BLaER1 (cell line): Measurements from ENCODE around the gene CD200R1.

ENCODE experiments used
- H3K27ac ChIP-seq: shearing (Covaris generic); formaldehyde crosslinking; 2 replicates; pipeline ENCODE4 v1.8.1; 2022
- H3K27me3 ChIP-seq: shearing (Covaris generic); formaldehyde crosslinking; 2 replicates; pipeline ENCODE4 v1.8.1; 2022
- H3K36me3 ChIP-seq: shearing (Covaris generic); formaldehyde crosslinking; 2 replicates; pipeline ENCODE4 v1.8.1; 2022
- H3K4me1 ChIP-seq: shearing (Covaris generic); formaldehyde crosslinking; 2 replicates; pipeline ENCODE4 v1.8.1; 2022
- H3K4me2 ChIP-seq: shearing (Covaris generic); formaldehyde crosslinking; 2 replicates; pipeline ENCODE4 v1.8.1; 2022
- H3K4me3 ChIP-seq: shearing (Covaris generic); formaldehyde crosslinking; 2 replicates; pipeline ENCODE4 v1.8.1; 2022
- H3K9ac ChIP-seq: shearing (Covaris generic); formaldehyde crosslinking; 2 replicates; pipeline ENCODE4 v1.8.1; 2022
- H3K9me3 ChIP-seq: shearing (Covaris generic); formaldehyde crosslinking; 2 replicates; pipeline ENCODE4 v1.8.1; 2022
- H4K20me1 ChIP-seq: shearing (Covaris generic); formaldehyde crosslinking; 2 replicates; pipeline ENCODE4 v1.8.1; 2022
- Cebpa-rat ChIP-seq: shearing (Covaris generic); IDR thresholded peaks from 2 replicates; pipeline ENCODE4 v1.8.1; 2022

Gene CD200R1

GRCh38 chr3:112974894-112975293, at the start of gene CD200R1:
CD200R1 (minus strand) TSS chr3:112975103; CDS start chr3:112974857, 246 bp downstream.
- no peaks in the 10 kb centered on the region for H3K27me3 ChIP-seq
- H3K36me3 ChIP-seq, result no peaks in the 10 kb centered on the region
- TF ChIP-seq Cebpa-rat, result no peak
- peak within 1 kb of the TSS; percentile 6; the same call in 1 of the 2 replicates for H3K4me2 ChIP-seq
- peaks cover 28% of the 10 kb centered on the region; the same call in 1 of the 2 replicates for H3K4me1 ChIP-seq
- H3K27ac ChIP-seq, result no peak within 1 kb of the TSS
- no peaks in the 10 kb centered on the region for H4K20me1 ChIP-seq
- H3K9me3 ChIP-seq, result no peaks in the 10 kb centered on the region
- H3K4me3 ChIP-seq, result no peak within 1 kb of the TSS
- no peak within 1 kb of the TSS for H3K9ac ChIP-seq

GRCh38 chr3:113021471-113021870, 46.6 kb upstream of the CD200R1 start:
- peaks cover 24% of the 10 kb centered on the region for H3K4me1 ChIP-seq
- H3K27ac ChIP-seq, result no peak overlapping the region
- H3K4me3 ChIP-seq, result no peak overlapping the region
- no peaks in the 10 kb centered on the region for H4K20me1 ChIP-seq
- no peaks in the 10 kb centered on the region for H3K9me3 ChIP-seq
- H3K36me3 ChIP-seq, result peaks cover 10% of the 10 kb centered on the region
- no peak overlapping the region for H3K4me2 ChIP-seq
- no peak overlapping the region for H3K9ac ChIP-seq
- no peak for TF ChIP-seq Cebpa-rat
- no peaks in the 10 kb centered on the region for H3K27me3 ChIP-seq

GRCh38 chr3:113019182-113020137, 44.6 kb upstream of the CD200R1 start:
- no peaks in the 10 kb centered on the region for H3K9me3 ChIP-seq
- peaks cover 30% of the 10 kb centered on the region for H3K36me3 ChIP-seq
- peaks cover 5% of the 10 kb centered on the region; the same call in 1 of the 2 replicates for H4K20me1 ChIP-seq
- H3K4me3 ChIP-seq, result peak overlapping the region; percentile 84
- no peak for TF ChIP-seq Cebpa-rat
- H3K4me2 ChIP-seq, result peak overlapping the region; percentile 86
- peak overlapping the region; percentile 89 for H3K9ac ChIP-seq
- H3K27ac ChIP-seq, result peak overlapping the region; percentile 88
- H3K4me1 ChIP-seq, result peaks cover 24% of the 10 kb centered on the region
- no peaks in the 10 kb centered on the region for H3K27me3 ChIP-seq

- Histone ChIP-seq H3K4me1 (peaks cover 24% of the 10 kb centered on the region), H3K27me3 (no peaks in the 10 kb centered on the region), H3K9ac (peak overlapping the region; percentile 89), H3K36me3 (peaks cover 38% of the 10 kb centered on the region), H3K27ac (peak overlapping the region; percentile 88), H4K20me1 (peaks cover 5% of the 10 kb centered on the region; the same call in 1 of the 2 replicates), H3K4me2 (peak overlapping the region; percentile 86), H3K4me3 (peak overlapping the region; percentile 84), H3K9me3 (no peaks in the 10 kb centered on the region)
- no peak for TF ChIP-seq Cebpa-rat
Observed at GRCh38 chr3:113018536-113019181, 43.8 kb upstream of the CD200R1 start.

- TF ChIP-seq Cebpa-rat, result no peak
- Histone ChIP-seq H3K4me1 (peaks cover 9% of the 10 kb centered on the region), H3K27ac (no peak overlapping the region), H3K4me3 (no peak overlapping the region), H3K36me3 (peaks cover 85% of the 10 kb centered on the region), H4K20me1 (peaks cover 35% of the 10 kb centered on the region), H3K4me2 (no peak overlapping the region), H3K9ac (no peak overlapping the region), H3K9me3 (no peaks in the 10 kb centered on the region), H3K27me3 (no peaks in the 10 kb centered on the region)
Observed at GRCh38 chr3:113013593-113013992, 38.7 kb upstream of the CD200R1 start.

GRCh38 chr3:113008117-113008516, 33.2 kb upstream of the CD200R1 start:
- Histone ChIP-seq H3K9ac (no peak overlapping the region), H3K36me3 (peaks cover 94% of the 10 kb centered on the region), H3K27ac (no peak overlapping the region), H3K27me3 (no peaks in the 10 kb centered on the region), H4K20me1 (peaks cover 30% of the 10 kb centered on the region), H3K9me3 (no peaks in the 10 kb centered on the region), H3K4me2 (no peak overlapping the region), H3K4me3 (no peak overlapping the region), H3K4me1 (no peaks in the 10 kb centered on the region)
- TF ChIP-seq Cebpa-rat, result no peak

- no peak overlapping the region for H3K9ac ChIP-seq
- H3K27ac ChIP-seq, result no peak overlapping the region
- peaks cover 97% of the 10 kb centered on the region for H3K36me3 ChIP-seq
- no peaks in the 10 kb centered on the region for H3K4me1 ChIP-seq
- H3K4me3 ChIP-seq, result no peak overlapping the region
- no peaks in the 10 kb centered on the region for H3K27me3 ChIP-seq
- peaks cover 30% of the 10 kb centered on the region for H4K20me1 ChIP-seq
- no peaks in the 10 kb centered on the region for H3K9me3 ChIP-seq
- no peak overlapping the region for H3K4me2 ChIP-seq
- TF ChIP-seq Cebpa-rat, result no peak
Observed at GRCh38 chr3:113006359-113007056, 31.6 kb upstream of the CD200R1 start.

GRCh38 chr3:113005611-113006010, 30.7 kb upstream of the CD200R1 start:
- no peak overlapping the region for H3K4me2 ChIP-seq
- TF ChIP-seq Cebpa-rat, result no peak
- no peak overlapping the region for H3K9ac ChIP-seq
- H4K20me1 ChIP-seq, result peaks cover 24% of the 10 kb centered on the region
- H3K4me3 ChIP-seq, result no peak overlapping the region
- peaks cover 97% of the 10 kb centered on the region for H3K36me3 ChIP-seq
- no peaks in the 10 kb centered on the region for H3K4me1 ChIP-seq
- no peaks in the 10 kb centered on the region for H3K27me3 ChIP-seq
- no peaks in the 10 kb centered on the region for H3K9me3 ChIP-seq
- no peak overlapping the region for H3K27ac ChIP-seq

- H3K36me3 ChIP-seq, result peaks cover 93% of the 10 kb centered on the region
- no peak for TF ChIP-seq Cebpa-rat
- H3K27me3 ChIP-seq, result no peaks in the 10 kb centered on the region
- no peak overlapping the region for H3K9ac ChIP-seq
- H3K4me2 ChIP-seq, result no peak overlapping the region
- H3K4me1 ChIP-seq, result no peaks in the 10 kb centered on the region
- no peak overlapping the region for H3K27ac ChIP-seq
- H3K9me3 ChIP-seq, result no peaks in the 10 kb centered on the region
- H3K4me3 ChIP-seq, result no peak overlapping the region
- H4K20me1 ChIP-seq, result peaks cover 7% of the 10 kb centered on the region; the same call in 1 of the 2 replicates
Observed at GRCh38 chr3:113002679-113003078, 27.8 kb upstream of the CD200R1 start.
